HUES64 (cell line): ENCODE data around the gene GOLT1A.

Experiments used
- H3K27ac ChIP-seq: 2 replicates; pipeline ENCODE4 v1.7.0; 2013; ENCODE audit warnings: low read depth, low read length, inconsistent platforms
- H3K27me3 ChIP-seq: 2 replicates; pipeline ENCODE4 v1.6.1; 2013; ENCODE audit warnings: mild to moderate bottlenecking, low read length; ENCODE audit not compliant: insufficient read depth
- H3K36me3 ChIP-seq: 2 replicates; pipeline ENCODE4 v1.6.1; 2013; ENCODE audit warnings: mild to moderate bottlenecking, low read length; ENCODE audit not compliant: insufficient read depth
- H3K4me1 ChIP-seq: 2 replicates; pipeline ENCODE4 v1.6.1; 2013; ENCODE audit warnings: mild to moderate bottlenecking, low read length, moderate library complexity; ENCODE audit not compliant: insufficient read depth
- H3K4me3 ChIP-seq: 2 replicates; pipeline ENCODE4 v1.5.1; 2013; ENCODE audit warnings: mild to moderate bottlenecking, low read length, moderate library complexity
- H3K9ac ChIP-seq: 2 replicates; pipeline ENCODE4 v1.6.1; 2013; ENCODE audit warnings: mild to moderate bottlenecking, low read depth, low read length
- H3K9me3 ChIP-seq: 2 replicates; pipeline ENCODE4 v1.6.1; 2013; ENCODE audit warnings: low read depth, low read length; ENCODE audit not compliant: insufficient read depth
- WGBS: fragments of 150-250, 120-280 bp; methylation state at CpG from one replicate; pipeline ENCODE4 v1.1.7; 2013; ENCODE audit warnings: missing lambda C conversion rate; 5-methylcytosine and 5-hydroxymethylcytosine counted together

Gene GOLT1A

DNA sequence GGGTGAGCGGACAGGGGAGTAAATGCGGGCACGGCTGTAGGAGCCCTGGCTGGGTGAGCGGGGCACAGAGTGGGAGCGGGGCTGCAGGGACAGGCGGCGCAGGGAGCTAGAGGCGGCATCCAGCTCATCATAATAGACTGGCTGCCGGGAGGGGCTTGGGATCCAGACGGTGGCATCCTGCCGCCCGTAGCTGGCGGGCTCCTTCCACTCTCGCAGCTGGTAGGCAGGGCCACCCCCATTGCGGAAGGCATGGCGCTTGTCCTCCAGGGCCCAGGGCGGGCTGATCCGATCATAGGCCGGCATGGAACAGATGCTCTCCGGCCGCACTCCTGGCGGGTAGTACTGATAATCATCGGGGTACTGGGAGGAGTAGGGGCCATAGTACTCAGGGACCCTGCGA is 43.7 kb upstream of the GOLT1A start:
- no peak overlapping the region for H3K4me3 ChIP-seq
- WGBS: 96% methylated on average over 24 of the region's 24 CpGs
- H3K9me3 ChIP-seq: no peaks in the 10 kb centered on the region
- H3K27me3 ChIP-seq: no peaks in the 10 kb centered on the region
- H3K9ac ChIP-seq: no peak overlapping the region
- H3K36me3 ChIP-seq: no peaks in the 10 kb centered on the region
- no peak overlapping the region for H3K27ac ChIP-seq
- peaks cover 28% of the 10 kb centered on the region for H3K4me1 ChIP-seq

DNA sequence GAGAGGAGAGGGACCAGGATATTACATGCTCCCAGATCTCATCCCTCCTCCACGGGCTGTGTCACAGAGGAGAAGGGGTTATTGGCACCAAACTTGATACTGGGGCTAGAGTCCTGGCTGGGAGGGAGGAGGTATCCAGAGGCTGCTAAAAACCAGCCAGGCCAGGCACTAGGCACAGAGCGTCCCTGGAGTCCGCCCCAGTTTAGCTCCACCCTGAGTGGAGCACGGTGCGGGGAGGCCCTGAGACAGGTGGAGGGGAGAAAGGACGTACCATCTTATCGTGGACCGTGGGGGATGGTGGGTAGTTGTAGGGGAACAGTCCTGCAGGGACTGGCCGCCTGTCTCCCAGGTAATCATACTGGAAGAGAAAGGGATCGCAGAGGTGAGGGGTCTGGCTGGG is 42.7 kb upstream of the GOLT1A start:
- 88% methylated on average over 10 of the region's 10 CpGs for WGBS
- no peak overlapping the region for H3K4me3 ChIP-seq

DNA sequence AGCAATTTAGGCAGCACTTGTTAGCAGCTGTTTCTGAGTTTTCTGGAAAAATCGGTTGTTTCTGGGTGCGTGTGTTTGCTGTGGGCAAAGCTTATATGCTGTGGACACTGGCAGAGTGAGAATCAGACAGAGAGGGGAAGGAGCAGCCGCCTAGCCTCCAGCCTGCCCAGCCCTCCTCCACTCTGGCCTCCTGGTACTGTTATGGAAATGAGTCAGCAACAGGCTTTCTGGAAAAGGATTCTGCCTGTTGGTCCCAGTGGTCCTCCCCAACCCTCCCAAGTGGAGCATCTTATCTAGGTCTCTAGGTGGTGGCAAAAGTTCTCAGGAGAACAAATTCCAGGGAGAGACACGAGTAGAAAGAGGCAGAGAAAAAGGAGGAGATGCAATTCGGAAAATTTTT is 42.2 kb upstream of the GOLT1A start:
- WGBS: 49% methylated on average over 2 of the region's 5 CpGs
- peak overlapping the region; percentile 37; the same call in 1 of the 2 replicates for H3K27ac ChIP-seq
- H3K36me3 ChIP-seq: no peaks in the 10 kb centered on the region
- 0 out of 2 replicates have a peak overlapping the region, but pooled peaks have one; percentile 3 for H3K9ac ChIP-seq
- H3K27me3 ChIP-seq: no peaks in the 10 kb centered on the region
- peaks cover 28% of the 10 kb centered on the region for H3K4me1 ChIP-seq
- no peaks in the 10 kb centered on the region for H3K9me3 ChIP-seq
- peak overlapping the region; percentile 17; the same call in 1 of the 2 replicates for H3K4me3 ChIP-seq

More for the DNA sequence above, 42.7 kb upstream of the GOLT1A start:
- Histone ChIP-seq H3K9me3 (no peaks in the 10 kb centered on the region), H3K27me3 (no peaks in the 10 kb centered on the region), H3K36me3 (no peaks in the 10 kb centered on the region), H3K9ac (no peak overlapping the region), H3K27ac (no peak overlapping the region), H3K4me1 (peaks cover 28% of the 10 kb centered on the region)

DNA sequence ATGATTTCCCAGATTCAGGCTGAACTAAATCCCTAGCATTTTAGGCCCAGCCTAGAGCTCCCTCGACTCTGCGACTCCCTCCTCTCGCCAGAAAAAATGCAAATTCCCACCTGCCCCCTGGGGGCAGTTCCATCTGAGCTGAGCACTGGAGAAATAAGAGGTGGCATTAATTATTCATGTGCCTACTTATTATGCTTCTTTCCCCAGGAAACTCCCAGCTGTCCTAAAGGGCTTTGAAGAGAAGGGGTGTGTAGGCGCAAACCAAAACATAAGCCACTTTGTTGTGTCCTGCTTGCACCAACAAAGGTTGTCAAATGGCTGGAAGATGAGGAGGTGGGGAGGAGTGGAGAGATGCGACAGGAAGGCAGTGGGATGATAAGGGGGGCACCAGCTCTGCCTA is 41.4 kb upstream of the GOLT1A start:
- 9% methylated on average over 5 of the region's 5 CpGs for WGBS
- H3K36me3 ChIP-seq: no peaks in the 10 kb centered on the region
- H3K9ac ChIP-seq: no peak overlapping the region
- H3K27ac ChIP-seq: peak overlapping the region; percentile 69; the same call in 1 of the 2 replicates
- H3K9me3 ChIP-seq: no peaks in the 10 kb centered on the region
- peaks cover 31% of the 10 kb centered on the region for H3K4me1 ChIP-seq
- 0 out of 2 replicates have a peak overlapping the region, but pooled peaks have one; percentile 17 for H3K4me3 ChIP-seq
- no peaks in the 10 kb centered on the region for H3K27me3 ChIP-seq

DNA sequence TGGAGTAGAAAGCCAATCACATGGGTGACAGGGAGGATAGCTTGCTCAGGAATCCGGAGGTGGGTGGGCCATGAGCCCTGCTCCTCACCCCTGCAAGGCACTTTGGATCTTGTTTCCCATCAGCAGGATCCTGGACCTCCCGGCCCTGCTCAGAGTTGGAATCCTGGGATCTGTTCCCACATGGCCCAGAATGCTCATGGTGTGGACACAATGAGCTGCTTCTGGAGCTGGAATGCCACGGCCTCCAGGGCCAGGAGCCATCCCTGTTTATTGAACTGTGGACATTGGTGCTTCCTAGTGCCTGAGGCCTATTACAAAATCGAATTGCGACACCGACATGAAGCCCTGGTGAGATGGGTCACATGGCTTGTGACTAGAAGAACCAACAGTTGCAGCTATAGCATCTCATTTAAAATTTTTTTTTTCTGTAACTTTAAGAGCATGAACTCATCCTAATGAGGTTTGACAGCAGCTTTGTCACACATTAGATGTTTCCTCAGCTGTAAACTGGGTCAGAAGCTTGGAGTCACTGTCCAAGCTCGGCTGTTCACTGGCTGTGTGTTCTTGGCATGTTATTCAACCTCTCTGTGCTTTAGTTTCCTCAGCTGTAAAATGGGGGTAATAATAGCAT is 40.4 kb upstream of the GOLT1A start:
- Histone ChIP-seq H3K27ac (peak overlapping the region; percentile 69; the same call in 1 of the 2 replicates), H3K27me3 (no peaks in the 10 kb centered on the region), H3K4me1 (peaks cover 36% of the 10 kb centered on the region), H3K36me3 (no peaks in the 10 kb centered on the region), H3K9ac (no peak overlapping the region), H3K9me3 (no peaks in the 10 kb centered on the region), H3K4me3 (no peak overlapping the region)
- WGBS: 79% methylated on average over 7 of the region's 7 CpGs

GRCh38 chr1:204251926-204252689 is 38.3 kb upstream of the GOLT1A start:
- Histone ChIP-seq H3K27me3 (no peaks in the 10 kb centered on the region), H3K9me3 (no peaks in the 10 kb centered on the region), H3K4me1 (peaks cover 36% of the 10 kb centered on the region), H3K36me3 (no peaks in the 10 kb centered on the region), H3K9ac (no peak overlapping the region), H3K4me3 (no peak overlapping the region), H3K27ac (no peak overlapping the region)
- WGBS: 89% methylated on average over 6 of the region's 6 CpGs

- Histone ChIP-seq H3K27ac (no peak overlapping the region), H3K27me3 (no peaks in the 10 kb centered on the region), H3K4me3 (no peak overlapping the region), H3K9ac (no peak overlapping the region), H3K9me3 (no peaks in the 10 kb centered on the region), H3K4me1 (peaks cover 32% of the 10 kb centered on the region), H3K36me3 (no peaks in the 10 kb centered on the region)
- 96% methylated on average over 7 of the region's 7 CpGs for WGBS
Observed at GRCh38 chr1:204251286-204251685, 37.5 kb upstream of the GOLT1A start.

GRCh38 chr1:204250428-204251030 is 36.7 kb upstream of the GOLT1A start:
- H3K4me1 ChIP-seq: peaks cover 26% of the 10 kb centered on the region
- no peak overlapping the region for H3K4me3 ChIP-seq
- no peaks in the 10 kb centered on the region for H3K36me3 ChIP-seq
- no peaks in the 10 kb centered on the region for H3K27me3 ChIP-seq
- H3K9ac ChIP-seq: no peak overlapping the region
- WGBS: 80% methylated on average over 12 of the region's 12 CpGs
- no peaks in the 10 kb centered on the region for H3K9me3 ChIP-seq
- no peak overlapping the region for H3K27ac ChIP-seq

DNA sequence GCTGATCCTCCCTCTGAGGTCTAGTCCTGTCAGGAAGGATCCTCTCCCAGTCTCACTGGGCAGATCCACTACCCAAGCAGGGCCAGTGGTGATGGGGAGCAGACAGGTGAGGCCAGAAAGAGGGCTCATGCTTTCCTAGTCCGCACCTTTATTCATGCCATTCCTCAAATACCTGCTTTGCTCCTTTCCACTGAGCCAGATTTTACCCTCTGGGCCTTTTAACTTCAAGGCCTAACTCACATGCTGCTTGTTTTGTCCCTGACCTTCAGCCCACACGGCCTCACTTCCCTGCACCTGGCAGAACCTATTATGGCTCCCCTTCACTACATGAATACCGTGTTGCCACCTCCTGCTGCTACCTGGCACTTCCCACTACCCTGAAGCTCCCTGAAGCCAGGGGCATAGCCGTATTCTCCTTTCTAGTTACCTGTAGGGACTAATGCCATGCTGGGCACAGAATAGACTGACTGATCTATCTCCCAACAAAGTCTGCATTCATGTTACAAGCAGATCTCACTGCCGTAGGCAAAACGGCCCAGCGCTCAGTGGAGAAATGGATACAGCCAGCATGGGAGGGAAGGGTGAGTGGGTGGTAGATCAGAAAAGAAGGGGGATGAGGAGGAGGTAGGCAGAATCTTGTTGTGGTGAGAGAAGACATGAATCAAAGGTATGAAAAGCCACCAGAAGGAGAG is 36.1 kb upstream of the GOLT1A start:
- Histone ChIP-seq H3K27me3 (no peaks in the 10 kb centered on the region), H3K27ac (no peak overlapping the region), H3K4me1 (peaks cover 19% of the 10 kb centered on the region), H3K9ac (no peak overlapping the region), H3K4me3 (no peak overlapping the region), H3K9me3 (no peaks in the 10 kb centered on the region), H3K36me3 (no peaks in the 10 kb centered on the region)
- WGBS: 76% methylated on average over 7 of the region's 7 CpGs

DNA sequence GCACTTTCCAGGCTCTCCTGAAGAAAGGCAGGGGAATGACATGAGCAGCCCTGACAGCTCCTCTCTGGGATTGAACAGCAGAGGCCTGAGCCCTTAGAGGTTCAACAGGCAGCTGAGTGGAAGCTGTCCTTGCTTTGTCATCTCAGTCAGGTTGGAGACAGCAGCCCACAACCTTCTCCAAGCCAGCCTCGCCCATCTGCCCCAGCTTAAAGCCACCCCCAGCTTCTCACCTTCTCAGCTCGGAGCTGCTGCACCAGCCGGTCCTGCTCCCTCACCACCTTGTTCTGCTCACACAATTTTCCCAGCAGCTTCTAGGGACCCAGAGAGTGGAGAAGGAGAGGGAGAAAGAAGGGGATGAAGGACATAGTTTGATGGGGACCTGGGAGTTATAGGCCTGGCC is 35.2 kb upstream of the GOLT1A start:
- WGBS: 96% methylated on average over 3 of the region's 3 CpGs
- Histone ChIP-seq H3K4me1 (peaks cover 10% of the 10 kb centered on the region), H3K27ac (no peak overlapping the region), H3K4me3 (no peak overlapping the region), H3K27me3 (no peaks in the 10 kb centered on the region), H3K9me3 (no peaks in the 10 kb centered on the region), H3K9ac (no peak overlapping the region), H3K36me3 (no peaks in the 10 kb centered on the region)

DNA sequence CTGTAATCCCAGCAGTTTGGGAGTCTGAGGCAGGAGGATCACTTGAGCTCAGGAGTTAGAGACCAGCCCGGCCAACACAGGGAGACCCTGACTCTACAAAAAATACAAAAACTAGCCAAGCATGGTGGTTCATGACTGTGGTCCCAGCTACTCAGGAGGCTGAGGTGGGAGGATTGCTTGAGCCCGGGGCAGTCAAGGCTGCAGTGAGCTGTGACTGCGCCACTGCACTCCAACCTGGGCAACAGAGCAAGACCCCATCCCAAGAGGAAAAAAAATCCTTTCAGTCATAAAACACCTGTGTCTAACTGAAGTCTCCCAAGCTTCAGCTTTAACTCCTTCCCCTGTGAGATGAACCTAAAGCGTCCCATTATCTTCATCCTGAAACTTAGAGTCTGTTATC is 33.1 kb upstream of the GOLT1A start:
- WGBS: 96% methylated on average over 4 of the region's 4 CpGs
- H3K9ac ChIP-seq: no peak overlapping the region
- H3K4me1 ChIP-seq: peaks cover 7% of the 10 kb centered on the region
- H3K27ac ChIP-seq: no peak overlapping the region
- H3K9me3 ChIP-seq: no peaks in the 10 kb centered on the region
- H3K27me3 ChIP-seq: no peaks in the 10 kb centered on the region
- no peak overlapping the region for H3K4me3 ChIP-seq
- H3K36me3 ChIP-seq: no peaks in the 10 kb centered on the region
